ENCODE measurements around the gene MFAP4. TPM values are rescaled to one million over a fixed set of nuclear protein-coding genes. Genes with fewer than 3 reads are reported as not detected.

Gene MFAP4
- total RNA-seq, 4 donors from 2014 or later: 30.6 to 131 (median 53.4) TPM

- H3K4me1 ChIP-seq: peaks cover 0 to 30% (median 4%) of the 10 kb centered on the region in 4 donors
- no peaks in the 10 kb centered on the region for H3K9me3 ChIP-seq
- no peak overlapping the region for H3K4me3 ChIP-seq
- no peak overlapping the region for H3K27ac ChIP-seq
- 86 to 87% methylated on average over 16 to 18 of the region's 18 CpGs for WGBS, 2 donors
- no peak for DNase-seq (ENCODE audit: low spot score in 2 of 2)
- TF ChIP-seq POLR2A (IDR thresholded peaks at IDR 0.05): no peak
- no peak for TF ChIP-seq EP300 (IDR thresholded peaks at IDR 0.05)
- no peak for TF ChIP-seq CTCF (IDR thresholded peaks at IDR 0.05)
- no peaks in the 10 kb centered on the region for H3K27me3 ChIP-seq
- peaks cover 0 to 54% (median 0%) of the 10 kb centered on the region in 3 donors for H3K36me3 ChIP-seq
Observed at GRCh38 chr17:19335951-19336631, 50.9 kb downstream of the MFAP4 start.

DNA sequence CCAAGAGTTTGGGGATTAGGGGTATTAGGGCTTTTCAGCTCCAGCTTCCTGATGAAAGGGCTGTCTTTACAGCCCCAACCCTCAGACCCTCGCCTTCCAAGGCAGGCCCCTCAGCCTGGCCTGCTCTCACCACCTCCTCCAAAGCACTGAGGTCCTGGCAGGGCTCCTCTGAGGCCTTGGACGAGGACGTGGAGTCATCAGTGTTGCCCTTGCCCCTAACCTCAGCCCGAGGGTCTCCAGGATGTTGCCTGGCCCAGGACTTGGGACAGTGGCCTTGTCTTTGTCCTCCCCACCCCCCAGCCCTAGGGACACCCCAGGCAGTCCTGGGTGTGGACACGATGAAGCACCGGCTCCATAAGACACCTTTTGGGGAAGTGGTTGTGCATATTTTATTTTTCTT lies 52.7 kb downstream of the MFAP4 start:
- DNase-seq (ENCODE audit: low spot score in 2 of 2): no peak
- no peak overlapping the region for H3K4me3 ChIP-seq
- peaks cover 0 to 70% (median 0%) of the 10 kb centered on the region in 3 donors for H3K36me3 ChIP-seq
- TF ChIP-seq CTCF (IDR thresholded peaks at IDR 0.05) (no peak), POLR2A (IDR thresholded peaks at IDR 0.05) (no peak), EP300 (IDR thresholded peaks at IDR 0.05) (no peak)
- no peaks in the 10 kb centered on the region for H3K27me3 ChIP-seq
- H3K4me1 ChIP-seq: peaks cover 0 to 33% (median 4%) of the 10 kb centered on the region in 4 donors
- no peaks in the 10 kb centered on the region for H3K9me3 ChIP-seq
- 74 to 83% methylated on average over 5 to 6 of the region's 6 CpGs for WGBS, 2 donors
- no peak overlapping the region for H3K27ac ChIP-seq

GRCh38 chr17:19333736-19334290 lies 53.2 kb downstream of the MFAP4 start:
- WGBS, 2 donors: 84 to 85% methylated on average over 12 of the region's 12 CpGs
- H3K9me3 ChIP-seq: no peaks in the 10 kb centered on the region
- no peak overlapping the region for H3K27ac ChIP-seq
- no peaks in the 10 kb centered on the region for H3K27me3 ChIP-seq
- no peak for DNase-seq (ENCODE audit: low spot score in 2 of 2)
- H3K4me1 ChIP-seq: peaks cover 0 to 33% (median 4%) of the 10 kb centered on the region in 4 donors
- H3K4me3 ChIP-seq: no peak overlapping the region
- peaks cover 0 to 75% (median 0%) of the 10 kb centered on the region in 3 donors for H3K36me3 ChIP-seq
- TF ChIP-seq POLR2A (IDR thresholded peaks at IDR 0.05) (no peak), EP300 (IDR thresholded peaks at IDR 0.05) (no peak), CTCF (IDR thresholded peaks at IDR 0.05) (no peak)

Small RNAs within 50 kb of the gene (small RNA-seq; reads per million reads assigned to genes)
- gene MIR1180 (15.3 reads per million, percentile 92 among the genes with 10 or more reads in this experiment), gene RF00537 (not detected)

Other genes starting within 250 kb of the MFAP4 start
- 100 to 1,000 TPM in 3 of 4 donors, 10 to 100 TPM in 1; 92.7 to 141 (median 119) TPM for gene EPN2, start 149.8 kb downstream of the MFAP4 start, total RNA-seq
- 10 to 100 TPM; 21.6 to 65.4 (median 43.4) TPM for gene B9D1, start 24.5 kb downstream of the MFAP4 start, total RNA-seq
- gene MAPK7, start 8.7 kb downstream of the MFAP4 start, total RNA-seq: 10 to 100 TPM; 29.5 to 62.4 (median 39.3) TPM
- gene RNF112, start 24.0 kb upstream of the MFAP4 start, total RNA-seq: 1 to 10 TPM in 3 of 4 donors, under 1 TPM in 1; 0.44 to 2.5 (median 1.8) TPM
- gene SLC47A1, start 146.7 kb upstream of the MFAP4 start, total RNA-seq: 10 to 100 TPM; 11.1 to 31.4 (median 19.5) TPM